ENCODE measurements around the gene TOX2. TPM values are rescaled to one million over a fixed set of nuclear protein-coding genes. Genes with fewer than 3 reads are reported as not detected.

TOX2 gene
- total and polyA plus RNA-seq, 2 of the 8 experiments (the other 6 are each of a cell fraction or from before 2014, with no cell fraction given) = 1.8 to 3.4 TPM

DNA sequence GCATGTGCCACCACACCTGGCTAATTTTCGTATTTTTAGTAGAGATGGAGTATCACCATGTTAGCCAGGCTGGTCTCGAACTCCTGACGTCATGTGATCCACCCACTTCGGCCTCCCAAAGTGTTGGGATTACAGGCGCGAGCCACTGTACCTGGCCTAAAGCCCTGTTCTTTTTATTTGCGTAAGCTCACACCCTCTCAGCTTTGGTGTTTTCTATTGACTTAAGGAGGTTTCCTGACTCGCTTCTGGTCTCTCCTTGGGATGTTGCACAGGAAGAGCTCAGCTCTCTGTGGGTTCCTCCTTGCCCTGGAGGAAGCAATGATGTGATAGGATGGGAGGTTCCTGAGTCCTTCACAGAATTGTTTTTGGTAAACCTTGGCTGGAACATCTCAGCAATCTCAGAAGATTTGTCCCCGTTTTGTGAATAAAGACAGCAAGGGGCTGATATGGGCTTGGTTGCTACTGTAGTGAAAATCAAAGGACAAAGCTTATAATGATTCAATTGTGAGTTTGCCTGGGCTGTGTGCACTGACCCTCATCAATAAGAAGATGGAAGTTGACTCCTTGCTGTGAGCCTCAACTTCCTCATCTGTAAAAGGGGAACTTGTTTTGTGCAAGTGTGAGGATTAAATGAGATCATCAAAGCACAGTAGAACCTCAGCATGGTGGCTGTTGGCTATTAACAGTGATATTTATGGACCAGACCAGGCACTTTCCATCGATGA is 27.0 kb downstream of the TOX2 start:
- Histone ChIP-seq H3K4ac (replicated peaks; ENCODE audit: insufficient read length, low read depth, low read length) (no peak overlapping the region), H2BK5ac (ENCODE audit: low read depth, low read length) (no peak overlapping the region)
- TF ChIP-seq SP2 (IDR thresholded peaks at IDR 0.05; ENCODE audit: low read length) (no peak), KDM4A (IDR thresholded peaks at IDR 0.05; ENCODE audit: low read depth, low read length, severe bottlenecking) (no peak), MAFK (IDR thresholded peaks at IDR 0.05; ENCODE audit: low read depth, low read length) (no peak), RFX5 (IDR thresholded peaks at IDR 0.05; ENCODE audit: borderline replicate concordance, low read depth, low read length) (no peak), YY1 (IDR thresholded peaks at IDR 0.05; ENCODE audit: low read depth, low read length) (no peak), HDAC2 (IDR thresholded peaks at IDR 0.05; ENCODE audit: borderline replicate concordance in 1 of 2, low read depth in 2 of 2, low read length in 2 of 2) (no peak), GTF2F1 (IDR thresholded peaks at IDR 0.05; ENCODE audit: borderline replicate concordance, low read depth, low read length) (no peak), KDM5A (IDR thresholded peaks at IDR 0.05; ENCODE audit: low read length) (no peak), SP1 (IDR thresholded peaks at IDR 0.05; ENCODE audit: low read depth, low read length) (no peak), ATF3 (IDR thresholded peaks at IDR 0.05; ENCODE audit: insufficient read depth, low read depth, low read length) (no peak), BCL11A (IDR thresholded peaks at IDR 0.05; ENCODE audit: low read depth in 2 of 2, low read length in 2 of 2) (no peak), CREB1 (IDR thresholded peaks at IDR 0.05) (no peak)

More for the DNA sequence above, 27.0 kb downstream of the TOX2 start:
- H3K79me2 ChIP-seq (ENCODE audit: control insufficient read depth in 1 of 2, insufficient read depth in 2 of 2, low read length in 2 of 2) = no peaks in the 10 kb centered on the region
- no peak overlapping the region for H2AFZ ChIP-seq (ENCODE audit: low read length)
- no peaks in the 10 kb centered on the region for H3K79me1 ChIP-seq (ENCODE audit: low read depth, low read length)
- no peaks in the 10 kb centered on the region for H3K9me3 ChIP-seq (ENCODE audit: insufficient read depth in 2 of 2, low read depth in 1 of 2, low read length in 1 of 2)
- no peaks in the 10 kb centered on the region for H4K20me1 ChIP-seq (replicated peaks in 1 of 2; ENCODE audit: control insufficient read depth in 1 of 2, insufficient read depth in 2 of 2, low read length in 2 of 2)
- POLR2A ChIA-PET (ENCODE audit: partially characterized antibody) = no interaction called here
- H3K18ac ChIP-seq (ENCODE audit: extremely low read depth, low read length) = no peak overlapping the region
- H3K23me2 ChIP-seq (ENCODE audit: low read depth, low read length) = peaks cover 1% of the 10 kb centered on the region; the same call in 1 of the 2 replicates
- H3K14ac ChIP-seq (ENCODE audit: insufficient read length) = no peak overlapping the region
- no peak overlapping the region for H2BK15ac ChIP-seq (ENCODE audit: low read length)
- no peak overlapping the region for H2BK120ac ChIP-seq (replicated peaks; ENCODE audit: low read depth, low read length)
- no peak for DNase-seq (ENCODE audit: low read depth in 1 of 2, low spot score in 2 of 2)
- no peak overlapping the region for H4K8ac ChIP-seq (ENCODE audit: extremely low read depth, insufficient read depth, low read length)
- no peaks in the 10 kb centered on the region; a peak in 1 of 7 replicates for H3K27me3 ChIP-seq (replicated peaks in 1 of 4; ENCODE audit: control insufficient read depth in 3 of 4, extremely low read depth in 1 of 4, insufficient read depth in 3 of 4, low read length in 3 of 4)
- H2AK5ac ChIP-seq (ENCODE audit: low read depth, low read length) = no peak overlapping the region
- H3K4me1 ChIP-seq (replicated peaks in 1 of 4; ENCODE audit: control insufficient read depth in 3 of 4, insufficient read depth in 4 of 4, low read length in 3 of 4) = peaks cover 0 to 3% (median 0%) of the 10 kb centered on the region in 4 experiments; a peak in 4 of 7 replicates
- no peak overlapping the region for H3K56ac ChIP-seq (replicated peaks; ENCODE audit: insufficient read length, low read depth, low read length)
- H3K36me3 ChIP-seq (ENCODE audit: control insufficient read depth in 2 of 4, insufficient read depth in 4 of 4, low read length in 3 of 4) = no peaks in the 10 kb centered on the region
- H3K27ac ChIP-seq (ENCODE audit: low read depth, low read length) = no peak overlapping the region
- no peak for FAIRE-seq
- H4K91ac ChIP-seq (replicated peaks; ENCODE audit: insufficient read length, low read length) = no peak overlapping the region
- no peak overlapping the region for H4K5ac ChIP-seq (ENCODE audit: insufficient read length, low read depth, low read length)
- H2BK12ac ChIP-seq (ENCODE audit: low read depth, low read length) = no peak overlapping the region
- WGBS, 2 experiments (ENCODE audit: extremely low coverage in 1 of 2, insufficient coverage in 1 of 2, insufficient read length in 1 of 2, insufficient replicate concordance in 2 of 2, low coverage in 1 of 2, low lambda C conversion rate in 2 of 2, missing lambda C conversion rate in 1 of 2) = 90% methylated on average over 10 of the region's 10 CpGs; no CpG with 5 or more reads in 1 of the 2 experiments
- CTCF ChIA-PET (ENCODE audit: partially characterized antibody) = interaction anchor here (0.8 kb wide), 1 partner anchor 31 kb away, joined by 4 read pairs; no protein-coding TSS in a partner anchor
- no peak overlapping the region for H3K4me3 ChIP-seq (ENCODE audit: extremely low read depth in 1 of 4, insufficient read depth in 2 of 4, low read depth in 3 of 4, low read length in 4 of 4)
- no peak overlapping the region; a peak in 1 of 7 replicates for H3K9ac ChIP-seq (replicated peaks in 1 of 4; ENCODE audit: extremely low read depth in 1 of 4, low read depth in 3 of 4, low read length in 3 of 4)
- no peak overlapping the region for H3K4me2 ChIP-seq (ENCODE audit: insufficient read depth in 1 of 2, low read depth in 2 of 2, low read length in 2 of 2)
- no peak overlapping the region for H3K23ac ChIP-seq (ENCODE audit: insufficient read length)
- no peak overlapping the region for H2BK20ac ChIP-seq (ENCODE audit: low read length)

All from H1 (cell line).